Embryonic facial prominence (tissue), 1 donor: Measurements from ENCODE around the gene HS2ST1.
"Not testable (repeated sequence)": the region's sequence is repeated elsewhere in the genome, so short reads cannot be mapped to it uniquely, and the experiment has no call there.

ENCODE experiments used
- DNase-seq: peaks from one replicate; pipeline ENCODE4 v3.0.0-alpha.2; 2016; ENCODE audit errors: extremely low spot score

HS2ST1 gene

GRCh38 chr1:86925742-86926141 lies 11.3 kb downstream of the HS2ST1 start:
- no peak for DNase-seq

GRCh38 chr1:86926883-86927282 lies 12.4 kb downstream of the HS2ST1 start:
- DNase-seq = no peak

- no peak for DNase-seq
Observed at GRCh38 chr1:86928819-86929218, 14.4 kb downstream of the HS2ST1 start.

- no peak for DNase-seq
Observed at GRCh38 chr1:86933051-86933450, 18.6 kb downstream of the HS2ST1 start.

- DNase-seq = no peak
Observed at GRCh38 chr1:86933562-86934377, 19.3 kb downstream of the HS2ST1 start.

- DNase-seq = no peak
Observed at GRCh38 chr1:86938450-86938849, 24.0 kb downstream of the HS2ST1 start.

GRCh38 chr1:86938855-86939254 lies 24.4 kb downstream of the HS2ST1 start:
- no peak for DNase-seq

GRCh38 chr1:86939406-86939805 lies 25.0 kb downstream of the HS2ST1 start:
- DNase-seq = no peak

GRCh38 chr1:86940599-86940998 lies 26.2 kb downstream of the HS2ST1 start:
- no peak for DNase-seq

- no peak for DNase-seq
Observed at GRCh38 chr1:86942042-86942441, 27.6 kb downstream of the HS2ST1 start.

- DNase-seq = no peak
Observed at GRCh38 chr1:86942743-86943142, 28.3 kb downstream of the HS2ST1 start.

GRCh38 chr1:86948212-86948611 lies 33.8 kb downstream of the HS2ST1 start:
- no peak for DNase-seq

GRCh38 chr1:86950712-86951419 lies 36.4 kb downstream of the HS2ST1 start:
- no peak for DNase-seq

- DNase-seq = no peak
Observed at GRCh38 chr1:86951430-86951829, 37.0 kb downstream of the HS2ST1 start.

GRCh38 chr1:86953167-86953566 lies 38.7 kb downstream of the HS2ST1 start:
- no peak for DNase-seq

- DNase-seq = no peak
Observed at GRCh38 chr1:86955678-86956077, 41.2 kb downstream of the HS2ST1 start.

GRCh38 chr1:86956221-86956620 lies 41.8 kb downstream of the HS2ST1 start:
- no peak for DNase-seq

- DNase-seq = no peak
Observed at GRCh38 chr1:86957221-86957620, 42.8 kb downstream of the HS2ST1 start.

GRCh38 chr1:86960548-86960947 lies 46.1 kb downstream of the HS2ST1 start:
- no peak for DNase-seq

- not testable (repeated sequence) for DNase-seq
Observed at GRCh38 chr1:86963841-86964240, 49.4 kb downstream of the HS2ST1 start.

- no peak for DNase-seq
Observed at GRCh38 chr1:86965012-86965826, 50.8 kb downstream of the HS2ST1 start.

- DNase-seq = no peak
Observed at GRCh38 chr1:86965827-86966182, 51.4 kb downstream of the HS2ST1 start.
